Suprapubic skin (tissue), 4 donors: ENCODE measurements around the gene CHN1. TPM values are rescaled to one million over a fixed set of nuclear protein-coding genes. Genes with fewer than 3 reads are reported as not detected.

Experiments
- DNase-seq, 2 donors: peaks; one replicate each; pipeline ENCODE4 v3.0.0-alpha.2; 2019; ENCODE audit warnings: low spot score in 2 of 2
- H3K27ac ChIP-seq: fragments of 200-600 bp; sonication (generic); one replicate; pipeline ENCODE4 v1.5.1; 2019
- H3K27me3 ChIP-seq: fragments of 200-600 bp; sonication (generic); one replicate; pipeline ENCODE4 v1.5.1; 2019
- H3K36me3 ChIP-seq: fragments of 200-600 bp; sonication (generic); one replicate; pipeline ENCODE4 v1.5.1; 2019
- H3K4me1 ChIP-seq: fragments of 200-600 bp; sonication (generic); one replicate; pipeline ENCODE4 v1.5.1; 2019
- H3K4me3 ChIP-seq: fragments of 200-600 bp; sonication (generic); one replicate; pipeline ENCODE4 v1.5.1; 2019; ENCODE audit warnings: mild to moderate bottlenecking
- H3K9me3 ChIP-seq: fragments of 200-600 bp; sonication (generic); one replicate; pipeline ENCODE4 v1.5.1; 2019
- EP300 ChIP-seq: sonication (generic); formaldehyde crosslinking; IDR thresholded peaks from one replicate; pipeline ENCODE4 v1.6.1; 2017; ENCODE audit warnings: antibody characterized with exemption
- POLR2A ChIP-seq, 2 donors: fragments of 450-650 bp; IDR thresholded peaks; one replicate each; pipeline ENCODE4 v1.6.1; 2017; ENCODE audit warnings: antibody characterized with exemption in 2 of 2, mild to moderate bottlenecking in 2 of 2, moderate library complexity in 2 of 2
- POLR2AphosphoS5 ChIP-seq, 3 donors: sonication (generic); formaldehyde crosslinking; IDR thresholded peaks; one replicate each; pipeline ENCODE4 v1.6.1; 2017; ENCODE audit warnings: antibody characterized with exemption in 3 of 3
- WGBS: methylation state at CpG from one replicate; pipeline ENCODE4 v1.1.5; 2018; 5-methylcytosine and 5-hydroxymethylcytosine counted together
- total RNA-seq, 4 donors: library from RNA; depleted of rRNA; stranded (reverse); fragments of >200 nt; gene quantifications; one replicate each; pipeline ENCODE4 v1.1.0, GENCODE V29; 2016
- TF ChIP-seq, protein P1 (sequence below), 2 donors: fragments of 200-600 bp in 1 of 2; fragments of 450-650 bp in 1 of 2; sonication (generic) in 1 of 2; IDR thresholded peaks; one replicate each; pipeline ENCODE4 v1.5.1; 2016 to 2019; ENCODE audit warnings: antibody characterized with exemption in 2 of 2, mild to moderate bottlenecking in 1 of 2, moderate library complexity in 1 of 2

CHN1 gene
- total RNA-seq, 4 donors from 2014 or later: 1.6 to 4.9 (median 3.6) TPM

DNA sequence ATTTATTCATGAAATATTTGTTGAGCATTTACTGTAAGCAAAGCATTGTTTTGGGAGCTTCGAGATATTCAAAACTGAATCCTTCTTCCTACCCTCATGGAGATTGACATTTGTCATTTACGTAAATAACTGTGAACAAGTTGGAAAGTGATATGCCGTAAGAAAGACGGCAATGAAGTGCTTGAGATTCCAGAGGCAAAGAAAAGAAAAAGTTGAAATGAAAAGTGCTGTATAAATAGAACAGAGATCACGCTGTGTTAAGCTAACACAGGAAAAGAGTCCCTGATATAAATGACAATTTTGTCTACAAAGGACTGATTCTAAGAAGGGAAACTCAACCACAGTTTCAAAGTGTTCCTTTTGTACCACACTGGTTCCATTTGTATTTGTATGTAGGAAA is 242.7 kb downstream of the CHN1 start:
- Histone ChIP-seq H3K27ac (no peak overlapping the region), H3K27me3 (no peaks in the 10 kb centered on the region), H3K36me3 (no peaks in the 10 kb centered on the region), H3K4me1 (no peaks in the 10 kb centered on the region), H3K4me3 (no peak overlapping the region), H3K9me3 (no peaks in the 10 kb centered on the region)
- 84% methylated on average over 5 of the region's 5 CpGs for WGBS
- no peak for DNase-seq
- TF ChIP-seq, protein P1, sequence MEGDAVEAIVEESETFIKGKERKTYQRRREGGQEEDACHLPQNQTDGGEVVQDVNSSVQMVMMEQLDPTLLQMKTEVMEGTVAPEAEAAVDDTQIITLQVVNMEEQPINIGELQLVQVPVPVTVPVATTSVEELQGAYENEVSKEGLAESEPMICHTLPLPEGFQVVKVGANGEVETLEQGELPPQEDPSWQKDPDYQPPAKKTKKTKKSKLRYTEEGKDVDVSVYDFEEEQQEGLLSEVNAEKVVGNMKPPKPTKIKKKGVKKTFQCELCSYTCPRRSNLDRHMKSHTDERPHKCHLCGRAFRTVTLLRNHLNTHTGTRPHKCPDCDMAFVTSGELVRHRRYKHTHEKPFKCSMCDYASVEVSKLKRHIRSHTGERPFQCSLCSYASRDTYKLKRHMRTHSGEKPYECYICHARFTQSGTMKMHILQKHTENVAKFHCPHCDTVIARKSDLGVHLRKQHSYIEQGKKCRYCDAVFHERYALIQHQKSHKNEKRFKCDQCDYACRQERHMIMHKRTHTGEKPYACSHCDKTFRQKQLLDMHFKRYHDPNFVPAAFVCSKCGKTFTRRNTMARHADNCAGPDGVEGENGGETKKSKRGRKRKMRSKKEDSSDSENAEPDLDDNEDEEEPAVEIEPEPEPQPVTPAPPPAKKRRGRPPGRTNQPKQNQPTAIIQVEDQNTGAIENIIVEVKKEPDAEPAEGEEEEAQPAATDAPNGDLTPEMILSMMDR (IDR thresholded peaks at IDR 0.05): no peak
- TF ChIP-seq POLR2A (IDR thresholded peaks at IDR 0.05): no peak
- no peak for TF ChIP-seq EP300
- no peak for TF ChIP-seq POLR2AphosphoS5 (IDR thresholded peaks at IDR 0.05)

DNA sequence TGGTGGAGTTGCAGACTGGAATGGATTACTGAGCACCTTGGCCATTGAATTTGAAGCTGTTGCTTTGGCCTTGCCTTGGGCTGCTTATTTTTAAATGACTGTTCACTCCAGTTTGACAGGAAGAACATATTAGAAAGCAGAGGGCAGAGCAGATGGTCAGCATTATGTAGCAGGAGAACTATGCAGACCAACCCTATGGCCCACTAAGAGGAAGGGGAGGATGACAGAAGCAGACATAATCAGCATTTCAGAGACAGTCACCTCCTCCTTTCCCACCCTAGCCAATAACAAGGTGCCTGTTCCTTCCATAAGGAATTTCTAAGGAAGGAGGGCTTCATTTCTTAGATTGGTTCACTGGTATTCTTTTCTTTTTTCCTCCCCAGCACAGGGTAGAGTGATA is 243.3 kb downstream of the CHN1 start:
- Histone ChIP-seq H3K36me3 (no peaks in the 10 kb centered on the region), H3K27ac (no peak overlapping the region), H3K9me3 (no peaks in the 10 kb centered on the region), H3K4me3 (no peak overlapping the region), H3K4me1 (no peaks in the 10 kb centered on the region), H3K27me3 (no peaks in the 10 kb centered on the region)
- no peak for DNase-seq
- TF ChIP-seq, protein P1 (IDR thresholded peaks at IDR 0.05): no peak
- no peak for TF ChIP-seq POLR2AphosphoS5 (IDR thresholded peaks at IDR 0.05)
- TF ChIP-seq EP300: no peak
- TF ChIP-seq POLR2A (IDR thresholded peaks at IDR 0.05): no peak

DNA sequence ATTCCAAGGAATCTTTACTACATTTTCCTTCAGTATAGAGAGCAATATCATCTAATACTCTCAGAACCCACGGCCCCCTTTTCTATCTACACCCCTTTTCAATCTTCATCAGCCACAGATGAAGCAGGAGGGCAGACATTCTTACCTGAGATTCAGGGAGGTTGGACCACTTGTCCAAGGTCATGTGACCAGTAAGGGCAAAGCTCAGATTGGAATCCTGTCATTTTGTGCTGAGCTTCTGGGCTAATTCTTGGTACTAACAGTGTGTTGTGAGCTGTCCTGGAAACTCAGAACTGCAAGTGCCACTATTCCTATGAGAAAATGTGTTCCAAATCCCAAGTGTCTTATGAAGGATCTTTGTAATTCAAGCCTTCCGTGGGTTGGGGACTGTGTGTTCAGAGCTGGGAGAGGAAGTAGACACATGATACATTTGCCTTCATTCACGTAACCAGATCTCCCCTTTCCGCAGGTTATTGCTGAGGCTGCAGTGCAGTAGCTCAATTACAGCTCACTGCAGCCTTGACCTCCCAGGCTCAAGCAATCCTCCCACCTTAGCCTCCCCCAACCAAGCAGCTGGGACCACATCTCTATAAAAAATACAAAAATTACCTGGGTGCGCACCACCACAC is 244.2 kb downstream of the CHN1 start:
- no peaks in the 10 kb centered on the region for H3K4me1 ChIP-seq
- H3K27me3 ChIP-seq: no peaks in the 10 kb centered on the region
- no peak for DNase-seq
- H3K27ac ChIP-seq: no peak overlapping the region
- H3K36me3 ChIP-seq: no peaks in the 10 kb centered on the region
- no peak for TF ChIP-seq POLR2AphosphoS5 (IDR thresholded peaks at IDR 0.05)
- no peak for TF ChIP-seq EP300
- H3K4me3 ChIP-seq: no peak overlapping the region
- 80% methylated on average over 5 of the region's 5 CpGs for whole genome bisulfite sequencing
- no peaks in the 10 kb centered on the region for H3K9me3 ChIP-seq

DNA sequence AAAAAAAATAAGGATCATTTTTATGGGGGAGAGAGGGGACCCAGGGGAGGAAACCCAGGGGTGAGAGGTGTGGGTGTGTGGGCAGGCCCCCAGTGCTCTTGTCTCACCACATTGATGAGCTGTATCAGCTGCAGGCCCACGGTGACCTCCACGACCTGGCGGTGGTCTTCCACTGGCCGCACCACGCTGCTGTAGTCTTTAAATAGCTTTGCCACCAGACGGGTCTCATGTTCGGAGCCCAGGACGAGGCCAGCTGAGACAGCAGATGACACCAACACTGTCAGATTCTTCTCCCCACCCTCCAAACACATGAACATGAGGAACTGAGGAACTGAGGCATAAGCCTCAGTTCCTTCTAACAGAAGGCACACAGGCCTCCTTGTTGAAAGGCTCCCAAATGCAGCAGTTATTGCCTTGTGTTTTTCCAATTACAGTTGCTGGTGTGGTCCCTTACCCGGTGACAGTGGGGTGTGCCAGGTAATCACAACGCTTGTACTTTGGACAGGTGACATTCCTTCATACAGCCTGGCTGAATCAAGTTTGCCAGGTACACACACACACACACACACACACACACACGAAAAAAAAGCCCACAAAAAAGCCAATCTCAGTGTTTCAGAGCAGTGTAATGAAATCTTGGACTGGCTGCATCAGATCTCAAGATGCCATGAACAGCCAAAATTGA is 245.7 kb downstream of the CHN1 start:
- DNase-seq: no peak
- 83% methylated on average over 11 of the region's 11 CpGs for WGBS
- H3K9me3 ChIP-seq: no peaks in the 10 kb centered on the region

DNA sequence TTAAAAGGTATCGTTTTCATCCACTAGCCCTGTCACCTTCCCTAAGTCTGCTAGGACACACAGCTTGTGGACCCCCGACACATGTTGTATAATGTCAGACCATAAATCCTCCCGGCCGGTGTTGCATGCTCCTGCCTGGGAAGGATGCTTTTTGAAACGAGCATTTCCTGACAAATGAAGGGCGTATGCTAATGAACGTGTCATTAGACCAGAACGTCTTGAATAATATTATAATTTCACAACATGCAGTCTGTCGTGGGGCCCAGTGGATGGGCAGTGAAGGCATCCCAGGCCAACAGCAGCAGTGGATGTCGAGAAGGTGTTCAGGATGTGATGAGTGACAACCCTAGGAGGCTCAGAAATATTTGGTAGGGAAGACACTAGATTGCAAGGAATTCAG is 248.4 kb downstream of the CHN1 start:
- Histone ChIP-seq H3K36me3 (no peaks in the 10 kb centered on the region), H3K27ac (no peak overlapping the region), H3K4me1 (no peaks in the 10 kb centered on the region), H3K27me3 (no peaks in the 10 kb centered on the region), H3K9me3 (no peaks in the 10 kb centered on the region), H3K4me3 (no peak overlapping the region)
- 60% methylated on average over 10 of the region's 10 CpGs for WGBS
- no peak for DNase-seq
- no peak for TF ChIP-seq POLR2AphosphoS5 (IDR thresholded peaks at IDR 0.05)
- TF ChIP-seq, protein P1 (IDR thresholded peaks at IDR 0.05): no peak
- TF ChIP-seq EP300: no peak
- no peak for TF ChIP-seq POLR2A (IDR thresholded peaks at IDR 0.05)

More for the DNA sequence above, 245.7 kb downstream of the CHN1 start:
- Histone ChIP-seq H3K36me3 (no peaks in the 10 kb centered on the region), H3K27me3 (no peaks in the 10 kb centered on the region), H3K27ac (no peak overlapping the region), H3K4me1 (no peaks in the 10 kb centered on the region), H3K4me3 (no peak overlapping the region)
- TF ChIP-seq POLR2A (IDR thresholded peaks at IDR 0.05) (no peak), EP300 (no peak), POLR2AphosphoS5 (IDR thresholded peaks at IDR 0.05) (no peak)
- TF ChIP-seq, protein P1 (IDR thresholded peaks at IDR 0.05): no peak
